GM23338 (cell line): ENCODE results near the gene TMEM212. TPM values are rescaled to one million over a fixed set of nuclear protein-coding genes. Genes with fewer than 3 reads are reported as not detected.

Experiments used
- ATAC-seq: fragments of 200-7000 bp; cut with Tn5 transposase; 3 replicates; pipeline ENCODE4 v1.9.1; 2020
- DNase-seq: peaks from one replicate; pipeline ENCODE4 v3.0.0-alpha.2; 2015; ENCODE audit warnings: low spot score
- H2AFZ ChIP-seq: fragments of 200-600 bp; sonication (generic); 2 replicates; pipeline ENCODE4 v1.8.0; 2016; ENCODE audit warnings: antibody characterized with exemption, mild to moderate bottlenecking, moderate library complexity
- H3F3A ChIP-seq: fragments of 200-600 bp; sonication (generic); replicated peaks from 2 replicates; pipeline ENCODE4 v1.8.0; 2017; ENCODE audit warnings: antibody characterized with exemption, mixed run types, low read depth
- H3K27ac ChIP-seq: fragments of 200-600 bp; sonication (generic); 2 replicates; pipeline ENCODE4 v1.6.1; 2016; ENCODE audit warnings: low read depth
- H3K27me3 ChIP-seq: fragments of 200-600 bp; sonication (generic); 2 replicates; pipeline ENCODE4 v1.8.0; 2016; ENCODE audit warnings: mild to moderate bottlenecking, mixed run types, moderate library complexity; ENCODE audit not compliant: insufficient read depth
- H3K36me3 ChIP-seq: fragments of 200-600 bp; sonication (generic); 2 replicates; pipeline ENCODE4 v1.8.0; 2016; ENCODE audit warnings: mild to moderate bottlenecking; ENCODE audit not compliant: insufficient read depth
- H3K4me1 ChIP-seq: fragments of 200-600 bp; sonication (generic); 2 replicates; pipeline ENCODE4 v1.8.0; 2016; ENCODE audit warnings: mild to moderate bottlenecking, moderate library complexity; ENCODE audit not compliant: insufficient read depth
- H3K4me2 ChIP-seq: fragments of 200-600 bp; sonication (generic); 2 replicates; pipeline ENCODE4 v1.7.1; 2017; ENCODE audit warnings: mixed run types
- H3K4me3 ChIP-seq: fragments of 200-600 bp; sonication (generic); 2 replicates; pipeline ENCODE4 v1.6.1; 2016; ENCODE audit warnings: mixed run types
- H3K79me2 ChIP-seq: fragments of 200-600 bp; sonication (generic); replicated peaks from 2 replicates; pipeline ENCODE4 v1.8.0; 2017; ENCODE audit warnings: mild to moderate bottlenecking; ENCODE audit not compliant: insufficient read depth
- H3K9me2 ChIP-seq: fragments of 200-600 bp; sonication (generic); 2 replicates; pipeline ENCODE4 v1.8.0; 2017; ENCODE audit not compliant: insufficient read depth
- H4K20me1 ChIP-seq: fragments of 200-600 bp; sonication (generic); replicated peaks from 2 replicates; pipeline ENCODE4 v1.8.0; 2017; ENCODE audit warnings: mild to moderate bottlenecking; ENCODE audit not compliant: insufficient read depth
- H3K27ac Mint-ChIP-seq: 2 replicates; pipeline ENCODE4 v1.8.0; 2020; ENCODE audit warnings: inconsistent platforms, mild to moderate bottlenecking, moderate library complexity, mixed read lengths
- H3K27me3 Mint-ChIP-seq: 3 replicates; pipeline ENCODE4 v1.8.0; 2022; ENCODE audit warnings: low read depth, mild to moderate bottlenecking, moderate library complexity, mixed read lengths, inconsistent platforms; ENCODE audit not compliant: insufficient read depth, poor library complexity
- H3K36me3 Mint-ChIP-seq: 3 replicates; pipeline ENCODE4 v1.8.0; 2021; ENCODE audit warnings: low read depth, mild to moderate bottlenecking, inconsistent platforms, moderate library complexity, mixed read lengths
- H3K4me1 Mint-ChIP-seq: 3 replicates; pipeline ENCODE4 v1.8.0; 2020; ENCODE audit warnings: mild to moderate bottlenecking, inconsistent platforms, mixed read lengths
- H3K4me3 Mint-ChIP-seq: 3 replicates; pipeline ENCODE4 v1.8.0; 2021; ENCODE audit warnings: moderate library complexity, mild to moderate bottlenecking, inconsistent platforms, mixed read lengths
- H3K9me3 Mint-ChIP-seq: 3 replicates; pipeline ENCODE4 v1.8.0; 2020; ENCODE audit warnings: moderate library complexity, mild to moderate bottlenecking, inconsistent platforms, mixed read lengths
- CREB1 ChIP-seq: fragments of 250-450 bp; sonication (Bioruptor Pico); IDR thresholded peaks from 2 replicates; pipeline ENCODE4 v1.5.0; 2020; ENCODE audit warnings: low read depth, mild to moderate bottlenecking, moderate library complexity
- JUNB ChIP-seq: IDR thresholded peaks from one replicate; pipeline ENCODE4 v1.6.1; 2016; ENCODE audit warnings: antibody characterized with exemption; ENCODE audit not compliant: unreplicated experiment
- REST ChIP-seq: IDR thresholded peaks from one replicate; pipeline ENCODE4 v1.6.1; 2018; ENCODE audit warnings: antibody characterized with exemption; ENCODE audit not compliant: unreplicated experiment
- ZNF331 ChIP-seq: fragments of 250-450 bp; sonication (Bioruptor Pico); IDR thresholded peaks from 2 replicates; pipeline ENCODE4 v1.5.0; 2020; ENCODE audit warnings: low read depth, mild to moderate bottlenecking, moderate library complexity
- ZNF462 ChIP-seq: fragments of 250-450 bp; sonication (Bioruptor Pico); IDR thresholded peaks from 2 replicates; pipeline ENCODE4 v1.5.0; 2020; ENCODE audit warnings: mild to moderate bottlenecking, moderate library complexity
- polyA plus RNA-seq: library from polyadenylated mRNA; unstranded; fragments of >200 nt; fragmentation: Nextera tagmentation; extraction: Ambion mirVana; gene quantifications from 2 replicates; pipeline ENCODE4 v1.2.1, GENCODE V29; 2016
- total RNA-seq: library from RNA; depleted of rRNA; stranded (reverse); fragments of >200 nt; shearing (Covaris generic); gene quantifications from 2 replicates; pipeline ENCODE4 v1.2.3, GENCODE V29; 2014

TMEM212 gene
- total and polyA plus RNA-seq, 2 experiments from 2014 or later, result not detected

GRCh38 chr3:171801738-171802589 lies 41.2 kb upstream of the TMEM212 start (continued):
- TF ChIP-seq REST, result no peak

DNA sequence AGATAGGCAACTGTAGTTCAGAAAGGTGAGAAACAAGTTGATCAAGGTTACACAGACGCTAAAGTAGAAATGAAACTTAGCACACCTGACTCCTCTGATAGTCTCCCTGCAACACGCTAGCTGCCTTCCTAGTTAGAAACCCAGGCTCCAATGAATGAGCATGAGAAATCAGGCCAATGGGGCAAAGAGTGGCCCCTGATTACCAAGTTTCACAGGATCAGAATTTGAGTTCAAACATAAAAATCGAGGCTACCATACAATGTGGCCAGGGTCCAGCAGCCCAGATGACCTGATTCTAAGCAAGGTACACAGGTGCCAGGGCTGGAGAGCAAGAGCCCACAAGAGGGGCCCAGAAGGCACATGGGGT lies 40.6 kb upstream of the TMEM212 start:
- Histone ChIP-seq H3K4me3 (no peak overlapping the region), H3F3A (no peaks in the 10 kb centered on the region), H3K27me3 (no peaks in the 10 kb centered on the region), H4K20me1 (no peaks in the 10 kb centered on the region), H3K4me2 (no peak overlapping the region), H3K9me2 (peaks cover 4% of the 10 kb centered on the region; the same call in 1 of the 2 replicates), H3K4me1 (peaks cover 5% of the 10 kb centered on the region), H3K36me3 (no peaks in the 10 kb centered on the region), H2AFZ (no peak overlapping the region), H3K27ac (no peak overlapping the region), H3K79me2 (no peaks in the 10 kb centered on the region)
- Mint-ChIP-seq H3K27me3 (peaks cover 2% of the 10 kb centered on the region), H3K27ac (no peak overlapping the region), H3K9me3 (no peaks in the 10 kb centered on the region), H3K4me1 (peaks cover 11% of the 10 kb centered on the region), H3K36me3 (no peaks in the 10 kb centered on the region), H3K4me3 (no peak overlapping the region)
- TF ChIP-seq CREB1 (CRISPR knock-in tag) (no peak), REST (no peak), JUNB (no peak)
- no peak for DNase-seq
- no peak for ATAC-seq

DNA sequence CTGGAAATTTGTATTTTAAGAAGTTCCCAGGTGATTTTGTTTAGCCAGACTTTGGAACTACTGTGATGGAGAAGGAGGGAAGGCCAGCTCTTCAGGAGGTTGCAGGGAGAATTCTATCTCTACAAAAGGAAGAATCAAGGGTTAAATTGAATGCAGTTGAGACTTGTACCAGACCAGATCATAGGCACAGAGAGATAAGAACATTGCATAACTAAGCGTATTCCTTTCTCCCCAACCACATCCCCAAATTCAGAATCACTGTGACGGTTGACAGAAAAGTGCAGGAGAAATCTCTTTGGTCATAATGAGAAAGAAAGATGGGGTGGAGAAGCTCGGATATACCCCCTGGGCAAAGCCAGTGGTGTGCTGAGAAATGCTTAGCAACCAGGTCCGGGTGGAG lies 40.1 kb upstream of the TMEM212 start:
- Mint-ChIP-seq H3K27ac (no peak overlapping the region), H3K36me3 (no peaks in the 10 kb centered on the region), H3K9me3 (no peaks in the 10 kb centered on the region), H3K4me3 (no peak overlapping the region), H3K4me1 (peaks cover 7% of the 10 kb centered on the region), H3K27me3 (peaks cover 2% of the 10 kb centered on the region)
- Histone ChIP-seq H3K79me2 (no peaks in the 10 kb centered on the region), H3K27me3 (no peaks in the 10 kb centered on the region), H3K27ac (no peak overlapping the region), H3K4me1 (peaks cover under 1% of the 10 kb centered on the region), H4K20me1 (no peaks in the 10 kb centered on the region), H3K9me2 (peaks cover 4% of the 10 kb centered on the region; the same call in 1 of the 2 replicates), H3K4me2 (no peak overlapping the region), H3K4me3 (no peak overlapping the region), H3K36me3 (no peaks in the 10 kb centered on the region), H3F3A (no peaks in the 10 kb centered on the region), H2AFZ (no peak overlapping the region)
- ATAC-seq, result no peak
- no peak for DNase-seq
- TF ChIP-seq ZNF462, result no peak
- TF ChIP-seq ZNF331 (CRISPR knock-in tag), result no peak
